Measurements from ENCODE around the gene FGFRL1.

GRCh38 chr4:1000686-1001260 is 10.7 kb upstream of the FGFRL1 start:
- TF ChIP-seq ZNF143 (CRISPR knock-in tag; IDR thresholded peaks at IDR 0.05) (no peak), ATF3 (CRISPR knock-in tag; IDR thresholded peaks at IDR 0.05) (no peak), ZNF660 (CRISPR knock-in tag; IDR thresholded peaks at IDR 0.05; ENCODE audit: borderline replicate concordance, low read depth) (no peak), FOXP1 (IDR thresholded peaks at IDR 0.05) (no peak), FOXP1 (CRISPR knock-in tag; IDR thresholded peaks at IDR 0.05) (no peak), RAD51 (IDR thresholded peaks at IDR 0.05; ENCODE audit: borderline replicate concordance) (no peak), NR2C2 (CRISPR knock-in tag; IDR thresholded peaks at IDR 0.05; ENCODE audit: borderline replicate concordance) (no peak), FOXA3 (CRISPR knock-in tag; IDR thresholded peaks at IDR 0.05) (no peak), MAX (IDR thresholded peaks at IDR 0.05) (no peak), NR3C1 (CRISPR knock-in tag; IDR thresholded peaks at IDR 0.05) (no peak), CTCF (CRISPR knock-in tag; IDR thresholded peaks at IDR 0.05) (no peak), TARDBP (CRISPR knock-in tag; IDR thresholded peaks at IDR 0.05) (no peak)

Data from HepG2 (cell line).